HEK293 (cell line): ENCODE results near the gene HLA-E.
A peak's percentile ranks its signal among the peaks of the same experiment; 100 is the strongest.

Experiments used
- GFI1B ChIP-seq: fragments of 450-650 bp; formaldehyde crosslinking; IDR thresholded peaks from 2 replicates; pipeline ENCODE4 v1.5.1; 2016; ENCODE audit warnings: missing biosample characterization, missing genetic modification characterization
- GLIS1 ChIP-seq: fragments of 450-650 bp; formaldehyde crosslinking; IDR thresholded peaks from 2 replicates; pipeline ENCODE4 v1.5.1; 2016; ENCODE audit warnings: missing biosample characterization, missing genetic modification characterization
- HIC1 ChIP-seq: fragments of 450-650 bp; formaldehyde crosslinking; IDR thresholded peaks from 2 replicates; pipeline ENCODE4 v1.5.1; 2016; ENCODE audit warnings: missing biosample characterization, missing genetic modification characterization
- RBAK ChIP-seq: fragments of 450-650 bp; formaldehyde crosslinking; IDR thresholded peaks from 2 replicates; pipeline ENCODE4 v1.5.1; 2016; ENCODE audit warnings: missing biosample characterization, missing genetic modification characterization
- WT1 ChIP-seq: fragments of 450-650 bp; formaldehyde crosslinking; IDR thresholded peaks from 2 replicates; pipeline ENCODE4 v1.5.1; 2016; ENCODE audit warnings: missing biosample characterization, missing genetic modification characterization
- ZNF112 ChIP-seq: fragments of 450-650 bp; formaldehyde crosslinking; IDR thresholded peaks from 2 replicates; pipeline ENCODE4 v1.5.0; 2017; ENCODE audit warnings: missing biosample characterization, missing genetic modification characterization
- ZNF138 ChIP-seq: fragments of 450-650 bp; formaldehyde crosslinking; IDR thresholded peaks from 2 replicates; pipeline ENCODE4 v1.5.1; 2016; ENCODE audit warnings: missing biosample characterization, missing genetic modification characterization, borderline replicate concordance
- ZNF140 ChIP-seq: fragments of 450-650 bp; formaldehyde crosslinking; IDR thresholded peaks from 2 replicates; pipeline ENCODE4 v1.5.1; 2016; ENCODE audit warnings: missing biosample characterization, missing genetic modification characterization
- ZNF155 ChIP-seq: fragments of 450-650 bp; formaldehyde crosslinking; IDR thresholded peaks from 2 replicates; pipeline ENCODE4 v1.5.1; 2016; ENCODE audit warnings: missing biosample characterization, missing genetic modification characterization
- ZNF184 ChIP-seq: fragments of 450-650 bp; IDR thresholded peaks from 2 replicates; pipeline ENCODE4 v1.5.1; 2018; ENCODE audit warnings: missing biosample characterization, mild to moderate bottlenecking, missing genetic modification characterization
- ZNF19 ChIP-seq: fragments of 450-650 bp; formaldehyde crosslinking; IDR thresholded peaks from 2 replicates; pipeline ENCODE4; 2016; ENCODE audit warnings: missing biosample characterization, missing genetic modification characterization, low read depth
- ZNF24 ChIP-seq: fragments of 450-650 bp; formaldehyde crosslinking; IDR thresholded peaks from 2 replicates; pipeline ENCODE4 v1.5.1; 2016; ENCODE audit warnings: missing biosample characterization, missing genetic modification characterization
- ZNF510 ChIP-seq: fragments of 450-650 bp; formaldehyde crosslinking; IDR thresholded peaks from 2 replicates; pipeline ENCODE4 v1.5.1; 2018; ENCODE audit warnings: mild to moderate bottlenecking, missing genetic modification characterization, missing biosample characterization; ENCODE audit not compliant: insufficient replicate concordance
- ZNF600 ChIP-seq: fragments of 450-650 bp; formaldehyde crosslinking; IDR thresholded peaks from 2 replicates; pipeline ENCODE4 v1.5.1; 2016; ENCODE audit warnings: missing biosample characterization, missing genetic modification characterization
- ZNF626 ChIP-seq: fragments of 450-650 bp; sonication (Bioruptor Pico); formaldehyde crosslinking; IDR thresholded peaks from 2 replicates; pipeline ENCODE4 v1.5.1; 2018; ENCODE audit warnings: missing biosample characterization, missing genetic modification characterization, inconsistent platforms
- ZNF76 ChIP-seq: fragments of 450-650 bp; formaldehyde crosslinking; IDR thresholded peaks from 2 replicates; pipeline ENCODE4; 2016; ENCODE audit warnings: low read depth, missing biosample characterization, missing genetic modification characterization, borderline replicate concordance
- ZNF792 ChIP-seq: fragments of 450-650 bp; formaldehyde crosslinking; IDR thresholded peaks from 2 replicates; pipeline ENCODE4 v1.5.1; 2016; ENCODE audit warnings: missing biosample characterization, missing genetic modification characterization
- TF ChIP-seq, protein P1 (sequence below): fragments of 450-650 bp; formaldehyde crosslinking; IDR thresholded peaks from 2 replicates; pipeline ENCODE4 v1.5.1; 2017; ENCODE audit warnings: missing biosample characterization, missing genetic modification characterization
- TF ChIP-seq, protein P2 (sequence below): fragments of 450-650 bp; formaldehyde crosslinking; IDR thresholded peaks from 2 replicates; pipeline ENCODE4; 2016; ENCODE audit warnings: missing biosample characterization, missing genetic modification characterization
- TF ChIP-seq, protein P3 (sequence below): fragments of 450-650 bp; formaldehyde crosslinking; IDR thresholded peaks from 2 replicates; pipeline ENCODE4 v1.5.1; 2016; ENCODE audit warnings: missing biosample characterization, missing genetic modification characterization
- TF ChIP-seq, protein P4 (sequence below): IDR thresholded peaks from 2 replicates; pipeline ENCODE4 v1.6.1; 2011; ENCODE audit warnings: mild to moderate bottlenecking, low read depth, low read length, borderline replicate concordance
- TF ChIP-seq, protein P5 (sequence below): fragments of 450-650 bp; formaldehyde crosslinking; IDR thresholded peaks from 2 replicates; pipeline ENCODE4 v1.5.1; 2016; ENCODE audit warnings: missing biosample characterization, missing genetic modification characterization

HLA-E gene

DNA sequence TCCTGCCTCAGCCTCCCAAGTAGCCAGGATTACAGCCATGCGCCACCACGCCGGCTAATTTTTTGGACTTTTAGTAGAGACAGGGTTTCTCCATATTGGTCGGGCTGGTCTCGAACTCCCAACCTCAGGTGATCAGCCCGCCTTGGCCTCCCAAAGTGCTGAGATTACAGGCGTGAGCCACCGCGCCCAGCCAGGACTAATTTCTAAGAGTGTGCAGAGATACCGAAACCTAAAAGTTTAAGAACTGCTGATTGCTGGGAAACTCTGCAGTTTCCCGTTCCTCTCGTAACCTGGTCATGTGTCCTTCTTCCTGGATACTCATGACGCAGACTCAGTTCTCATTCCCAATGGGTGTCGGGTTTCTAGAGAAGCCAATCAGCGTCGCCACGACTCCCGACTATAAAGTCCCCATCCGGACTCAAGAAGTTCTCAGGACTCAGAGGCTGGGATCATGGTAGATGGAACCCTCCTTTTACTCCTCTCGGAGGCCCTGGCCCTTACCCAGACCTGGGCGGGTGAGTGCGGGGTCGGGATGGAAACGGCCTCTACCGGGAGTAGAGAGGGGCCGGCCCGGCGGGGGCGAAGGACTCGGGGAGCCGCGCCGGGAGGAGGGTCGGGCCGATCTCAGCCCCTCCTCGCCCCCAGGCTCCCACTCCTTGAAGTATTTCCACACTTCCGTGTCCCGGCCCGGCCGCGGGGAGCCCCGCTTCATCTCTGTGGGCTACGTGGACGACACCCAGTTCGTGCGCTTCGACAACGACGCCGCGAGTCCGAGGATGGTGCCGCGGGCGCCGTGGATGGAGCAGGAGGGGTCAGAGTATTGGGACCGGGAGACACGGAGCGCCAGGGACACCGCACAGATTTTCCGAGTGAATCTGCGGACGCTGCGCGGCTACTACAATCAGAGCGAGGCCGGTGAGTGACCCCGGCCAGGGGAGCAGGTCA lies at the start of gene HLA-E (continued):
- TF ChIP-seq, protein P1, sequence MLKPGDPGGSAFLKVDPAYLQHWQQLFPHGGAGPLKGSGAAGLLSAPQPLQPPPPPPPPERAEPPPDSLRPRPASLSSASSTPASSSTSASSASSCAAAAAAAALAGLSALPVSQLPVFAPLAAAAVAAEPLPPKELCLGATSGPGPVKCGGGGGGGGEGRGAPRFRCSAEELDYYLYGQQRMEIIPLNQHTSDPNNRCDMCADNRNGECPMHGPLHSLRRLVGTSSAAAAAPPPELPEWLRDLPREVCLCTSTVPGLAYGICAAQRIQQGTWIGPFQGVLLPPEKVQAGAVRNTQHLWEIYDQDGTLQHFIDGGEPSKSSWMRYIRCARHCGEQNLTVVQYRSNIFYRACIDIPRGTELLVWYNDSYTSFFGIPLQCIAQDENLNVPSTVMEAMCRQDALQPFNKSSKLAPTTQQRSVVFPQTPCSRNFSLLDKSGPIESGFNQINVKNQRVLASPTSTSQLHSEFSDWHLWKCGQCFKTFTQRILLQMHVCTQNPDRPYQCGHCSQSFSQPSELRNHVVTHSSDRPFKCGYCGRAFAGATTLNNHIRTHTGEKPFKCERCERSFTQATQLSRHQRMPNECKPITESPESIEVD (tag by site-specific recombination), result no peak
- TF ChIP-seq ZNF19 (tag by site-specific recombination), result no peak
- no peak for TF ChIP-seq ZNF112
- no peak for TF ChIP-seq ZNF792 (tag by site-specific recombination)
- peak; percentile 39 for TF ChIP-seq ZNF76 (tag by site-specific recombination)
- TF ChIP-seq ZNF510 (tag by site-specific recombination), result no peak
- 0 out of 2 replicates have a peak, but pooled peaks have one; percentile 30 for TF ChIP-seq ZNF24 (tag by site-specific recombination)
- TF ChIP-seq RBAK (tag by site-specific recombination), result no peak
- TF ChIP-seq, protein P2, sequence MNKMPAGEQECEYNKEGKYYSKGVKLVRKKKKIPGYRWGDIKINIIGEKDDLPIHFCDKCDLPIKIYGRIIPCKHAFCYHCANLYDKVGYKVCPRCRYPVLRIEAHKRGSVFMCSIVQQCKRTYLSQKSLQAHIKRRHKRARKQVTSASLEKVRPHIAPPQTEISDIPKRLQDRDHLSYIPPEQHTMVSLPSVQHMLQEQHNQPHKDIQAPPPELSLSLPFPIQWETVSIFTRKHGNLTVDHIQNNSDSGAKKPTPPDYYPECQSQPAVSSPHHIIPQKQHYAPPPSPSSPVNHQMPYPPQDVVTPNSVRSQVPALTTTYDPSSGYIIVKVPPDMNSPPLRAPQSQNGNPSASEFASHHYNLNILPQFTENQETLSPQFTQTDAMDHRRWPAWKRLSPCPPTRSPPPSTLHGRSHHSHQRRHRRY, result no peak
- no peak for TF ChIP-seq ZNF140 (tag by site-specific recombination)
- TF ChIP-seq ZNF138 (tag by site-specific recombination), result no peak
- TF ChIP-seq, protein P3, sequence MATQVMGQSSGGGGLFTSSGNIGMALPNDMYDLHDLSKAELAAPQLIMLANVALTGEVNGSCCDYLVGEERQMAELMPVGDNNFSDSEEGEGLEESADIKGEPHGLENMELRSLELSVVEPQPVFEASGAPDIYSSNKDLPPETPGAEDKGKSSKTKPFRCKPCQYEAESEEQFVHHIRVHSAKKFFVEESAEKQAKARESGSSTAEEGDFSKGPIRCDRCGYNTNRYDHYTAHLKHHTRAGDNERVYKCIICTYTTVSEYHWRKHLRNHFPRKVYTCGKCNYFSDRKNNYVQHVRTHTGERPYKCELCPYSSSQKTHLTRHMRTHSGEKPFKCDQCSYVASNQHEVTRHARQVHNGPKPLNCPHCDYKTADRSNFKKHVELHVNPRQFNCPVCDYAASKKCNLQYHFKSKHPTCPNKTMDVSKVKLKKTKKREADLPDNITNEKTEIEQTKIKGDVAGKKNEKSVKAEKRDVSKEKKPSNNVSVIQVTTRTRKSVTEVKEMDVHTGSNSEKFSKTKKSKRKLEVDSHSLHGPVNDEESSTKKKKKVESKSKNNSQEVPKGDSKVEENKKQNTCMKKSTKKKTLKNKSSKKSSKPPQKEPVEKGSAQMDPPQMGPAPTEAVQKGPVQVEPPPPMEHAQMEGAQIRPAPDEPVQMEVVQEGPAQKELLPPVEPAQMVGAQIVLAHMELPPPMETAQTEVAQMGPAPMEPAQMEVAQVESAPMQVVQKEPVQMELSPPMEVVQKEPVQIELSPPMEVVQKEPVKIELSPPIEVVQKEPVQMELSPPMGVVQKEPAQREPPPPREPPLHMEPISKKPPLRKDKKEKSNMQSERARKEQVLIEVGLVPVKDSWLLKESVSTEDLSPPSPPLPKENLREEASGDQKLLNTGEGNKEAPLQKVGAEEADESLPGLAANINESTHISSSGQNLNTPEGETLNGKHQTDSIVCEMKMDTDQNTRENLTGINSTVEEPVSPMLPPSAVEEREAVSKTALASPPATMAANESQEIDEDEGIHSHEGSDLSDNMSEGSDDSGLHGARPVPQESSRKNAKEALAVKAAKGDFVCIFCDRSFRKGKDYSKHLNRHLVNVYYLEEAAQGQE (tag by site-specific recombination), result no peak
- TF ChIP-seq ZNF626 (tag by site-specific recombination), result no peak
- no peak for TF ChIP-seq ZNF155 (tag by site-specific recombination)
- TF ChIP-seq GLIS1 (tag by site-specific recombination), result no peak
- TF ChIP-seq HIC1, result 0 out of 2 replicates have a peak, but pooled peaks have one; percentile 45
- TF ChIP-seq, protein P4, sequence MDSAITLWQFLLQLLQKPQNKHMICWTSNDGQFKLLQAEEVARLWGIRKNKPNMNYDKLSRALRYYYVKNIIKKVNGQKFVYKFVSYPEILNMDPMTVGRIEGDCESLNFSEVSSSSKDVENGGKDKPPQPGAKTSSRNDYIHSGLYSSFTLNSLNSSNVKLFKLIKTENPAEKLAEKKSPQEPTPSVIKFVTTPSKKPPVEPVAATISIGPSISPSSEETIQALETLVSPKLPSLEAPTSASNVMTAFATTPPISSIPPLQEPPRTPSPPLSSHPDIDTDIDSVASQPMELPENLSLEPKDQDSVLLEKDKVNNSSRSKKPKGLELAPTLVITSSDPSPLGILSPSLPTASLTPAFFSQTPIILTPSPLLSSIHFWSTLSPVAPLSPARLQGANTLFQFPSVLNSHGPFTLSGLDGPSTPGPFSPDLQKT, result no peak
- TF ChIP-seq, protein P5, sequence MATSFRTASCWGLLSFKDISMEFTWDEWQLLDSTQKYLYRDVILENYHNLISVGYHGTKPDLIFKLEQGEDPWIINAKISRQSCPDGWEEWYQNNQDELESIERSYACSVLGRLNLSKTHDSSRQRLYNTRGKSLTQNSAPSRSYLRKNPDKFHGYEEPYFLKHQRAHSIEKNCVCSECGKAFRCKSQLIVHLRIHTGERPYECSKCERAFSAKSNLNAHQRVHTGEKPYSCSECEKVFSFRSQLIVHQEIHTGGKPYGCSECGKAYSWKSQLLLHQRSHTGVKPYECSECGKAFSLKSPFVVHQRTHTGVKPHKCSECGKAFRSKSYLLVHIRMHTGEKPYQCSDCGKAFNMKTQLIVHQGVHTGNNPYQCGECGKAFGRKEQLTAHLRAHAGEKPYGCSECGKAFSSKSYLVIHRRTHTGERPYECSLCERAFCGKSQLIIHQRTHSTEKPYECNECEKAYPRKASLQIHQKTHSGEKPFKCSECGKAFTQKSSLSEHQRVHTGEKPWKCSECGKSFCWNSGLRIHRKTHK (tag by site-specific recombination), result no peak
- TF ChIP-seq WT1, result no peak
- no peak for TF ChIP-seq ZNF184 (tag by site-specific recombination)
- peak; percentile 82; the same call in 1 of the 2 replicates for TF ChIP-seq GFI1B (tag by site-specific recombination)
- TF ChIP-seq ZNF600, result peak; percentile 8; the same call in 1 of the 2 replicates
